ENCODE data around the gene MIA. TPM values are rescaled to one million over a fixed set of nuclear protein-coding genes. Genes with fewer than 3 reads are reported as not detected.
"Not testable (repeated sequence)": the region's sequence is repeated elsewhere in the genome, so short reads cannot be mapped to it uniquely, and the experiment has no call there.

MIA gene
- not detected for total RNA-seq

DNA sequence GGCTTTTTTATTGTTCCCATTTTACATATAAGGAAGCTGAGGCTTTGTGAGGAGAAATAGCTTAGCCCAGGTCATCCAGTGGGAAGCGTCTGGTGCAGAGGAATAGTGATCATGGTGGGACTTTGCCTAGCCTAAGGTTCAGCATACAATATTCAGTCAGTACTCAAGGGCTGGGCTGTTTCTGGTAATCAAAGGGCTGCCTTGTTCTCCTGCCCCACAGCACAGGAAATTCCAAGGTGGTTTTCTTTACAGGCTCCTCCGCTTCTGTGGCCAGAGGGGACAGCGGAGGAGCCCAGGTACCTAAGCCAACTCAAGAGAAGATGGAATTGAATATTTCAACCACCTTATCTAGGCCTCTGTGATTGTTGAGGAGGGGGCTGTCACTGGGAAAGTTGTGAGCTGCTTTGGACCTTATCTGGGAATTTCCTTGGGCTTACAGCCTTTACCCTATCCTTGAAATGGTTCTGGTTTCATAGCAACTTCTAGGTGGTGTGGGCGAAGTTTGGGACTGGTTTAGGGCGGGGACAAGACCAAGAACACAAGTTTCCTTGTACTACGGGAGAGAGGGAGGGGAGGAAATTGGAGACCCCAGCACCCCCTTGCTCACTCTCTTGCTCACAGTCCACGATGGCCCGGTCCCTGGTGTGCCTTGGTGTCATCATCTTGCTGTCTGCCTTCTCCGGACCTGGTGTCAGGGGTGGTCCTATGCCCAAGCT lies at the start of gene MIA:
Gene MIA (plus strand): TSS at position 606 of the 716 bp plus-strand sequence. CDS start 22 bp downstream, at position 628.
- DNase-seq (ENCODE audit: low spot score) (no peak), ATAC-seq (ENCODE audit: insufficient number of reproducible peaks, low FRiP score, low read depth) (no peak)
- Histone ChIP-seq H3K4me1 (ENCODE audit: control insufficient read depth in 1 of 2, low read depth in 2 of 2) (peaks cover 13 to 23% of the 10 kb centered on the region in 2 donors), H3K27me3 (replicated peaks; ENCODE audit: insufficient read depth) (no peaks in the 10 kb centered on the region), H3K36me3 (no peaks in the 10 kb centered on the region), H3K4me3 (no peak within 1 kb of the TSS), H3K27ac (no peak within 1 kb of the TSS), H3K9me3 (no peaks in the 10 kb centered on the region)
- no peak for TF ChIP-seq CTCF (IDR thresholded peaks at IDR 0.05)

DNA sequence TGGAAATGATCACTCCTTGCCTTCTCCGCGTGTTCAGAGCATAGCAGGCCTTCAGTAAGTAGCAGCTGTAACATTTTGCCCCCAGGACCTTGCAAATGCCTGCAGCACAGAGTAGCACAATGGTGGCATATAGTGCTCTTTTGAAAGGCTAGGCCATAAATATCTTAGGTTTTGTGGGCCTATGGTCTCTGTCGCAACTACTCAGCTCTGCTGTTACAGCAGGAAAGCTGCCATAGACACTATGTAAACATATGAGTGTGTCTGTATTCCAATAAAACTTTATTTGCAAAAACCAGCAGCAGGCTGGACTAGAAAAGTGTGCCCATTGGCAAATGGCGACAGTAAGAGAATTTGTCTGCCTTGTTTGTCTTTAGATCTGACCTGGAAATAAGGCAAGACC lies 49.0 kb upstream of the MIA start:
- H3K4me1 ChIP-seq (ENCODE audit: control insufficient read depth in 1 of 2, low read depth in 2 of 2): peaks cover 12 to 14% of the 10 kb centered on the region in 2 donors
- no peaks in the 10 kb centered on the region for H3K27me3 ChIP-seq (replicated peaks; ENCODE audit: insufficient read depth)
- H3K36me3 ChIP-seq: peaks cover 56% of the 10 kb centered on the region
- no peak overlapping the region for H3K4me3 ChIP-seq
- no peak for TF ChIP-seq CTCF (IDR thresholded peaks at IDR 0.05)
- DNase-seq (ENCODE audit: low spot score) (no peak), ATAC-seq (ENCODE audit: insufficient number of reproducible peaks, low FRiP score, low read depth) (no peak)
- H3K27ac ChIP-seq: no peak overlapping the region
- H3K9me3 ChIP-seq: no peaks in the 10 kb centered on the region

DNA sequence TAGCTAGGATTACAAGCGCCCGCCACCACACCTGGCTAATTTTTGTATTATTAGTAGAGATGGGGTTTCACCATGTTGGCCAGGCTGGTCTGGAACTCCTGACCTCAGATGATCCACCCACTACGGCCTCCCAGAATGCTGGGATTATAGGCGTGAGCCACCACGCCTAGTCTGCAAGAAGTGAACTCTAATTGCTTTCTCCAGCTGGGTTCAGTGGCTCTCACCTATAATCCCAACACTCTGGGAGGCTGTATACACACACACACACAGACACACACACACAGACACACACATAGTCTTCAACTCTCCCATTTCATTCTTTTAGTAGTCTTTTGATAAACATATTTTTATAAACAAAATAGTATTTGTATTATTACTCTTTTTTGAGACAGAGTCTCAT lies 45.3 kb upstream of the MIA start:
- H3K27me3 ChIP-seq (replicated peaks; ENCODE audit: insufficient read depth); H3K4me1 ChIP-seq (ENCODE audit: control insufficient read depth in 1 of 2, low read depth in 2 of 2); H3K4me3 ChIP-seq; DNase-seq (ENCODE audit: low spot score); ATAC-seq (ENCODE audit: insufficient number of reproducible peaks, low FRiP score, low read depth); H3K9me3 ChIP-seq; H3K27ac ChIP-seq: not testable (repeated sequence)
- H3K36me3 ChIP-seq: peaks cover 78% of the 10 kb centered on the region

DNA sequence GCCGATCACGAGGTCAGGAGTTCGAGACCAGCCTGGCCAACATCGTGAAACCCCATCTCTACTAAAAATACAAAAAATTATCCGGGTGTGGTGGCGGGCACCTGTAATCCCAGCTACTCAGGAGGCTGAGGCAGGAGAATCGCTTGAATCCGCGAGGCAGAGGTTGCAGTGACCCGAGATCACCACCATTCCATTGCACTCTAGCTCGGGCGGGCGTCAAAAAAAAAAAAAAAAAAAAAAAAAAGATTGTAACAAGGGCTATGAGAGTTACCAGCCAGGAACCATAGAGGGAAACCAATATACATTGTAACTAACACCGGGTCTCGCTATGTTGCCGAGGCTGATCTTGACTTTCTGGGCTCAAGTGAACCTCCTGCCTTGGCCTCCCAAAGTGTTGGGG lies 43.0 kb upstream of the MIA start:
- H3K27me3 ChIP-seq (replicated peaks; ENCODE audit: insufficient read depth); H3K27ac ChIP-seq; H3K9me3 ChIP-seq; DNase-seq (ENCODE audit: low spot score); ATAC-seq (ENCODE audit: insufficient number of reproducible peaks, low FRiP score, low read depth); H3K4me3 ChIP-seq; H3K4me1 ChIP-seq (ENCODE audit: control insufficient read depth in 1 of 2, low read depth in 2 of 2): not testable (repeated sequence)
- peaks cover 85% of the 10 kb centered on the region for H3K36me3 ChIP-seq

DNA sequence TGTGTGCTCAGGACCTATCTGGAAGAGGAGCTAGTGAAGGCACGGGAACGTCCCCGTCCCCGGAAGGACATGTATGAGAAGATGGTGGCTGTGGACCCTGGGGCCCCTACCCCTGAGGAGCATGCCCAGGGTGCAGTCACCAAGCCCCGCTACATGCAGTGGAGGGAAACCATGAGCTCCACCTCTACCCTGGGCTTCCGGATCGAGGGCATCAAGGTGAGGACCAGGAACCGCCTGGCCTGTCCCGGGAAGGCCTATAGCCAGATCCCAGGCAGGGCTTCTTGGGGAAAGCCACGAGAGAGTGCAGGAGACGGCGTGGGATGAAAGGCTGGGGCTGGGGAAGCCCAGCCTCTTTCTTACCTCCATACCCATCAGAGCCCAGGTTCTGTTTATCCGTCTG lies 42.2 kb upstream of the MIA start:
- no peak for TF ChIP-seq CTCF (IDR thresholded peaks at IDR 0.05)
- Histone ChIP-seq H3K4me3 (no peak overlapping the region), H3K36me3 (peaks cover 82% of the 10 kb centered on the region), H3K9me3 (no peaks in the 10 kb centered on the region), H3K27ac (no peak overlapping the region), H3K27me3 (replicated peaks; ENCODE audit: insufficient read depth) (no peaks in the 10 kb centered on the region), H3K4me1 (ENCODE audit: control insufficient read depth in 1 of 2, low read depth in 2 of 2) (no peaks in the 10 kb centered on the region)
- no peak for DNase-seq (ENCODE audit: low spot score)
- no peak for ATAC-seq (ENCODE audit: insufficient number of reproducible peaks, low FRiP score, low read depth)

- H3K4me1 ChIP-seq (ENCODE audit: control insufficient read depth in 1 of 2, low read depth in 2 of 2): peaks cover 0 to 6% of the 10 kb centered on the region in 2 donors
- H3K9me3 ChIP-seq: no peaks in the 10 kb centered on the region
- DNase-seq (ENCODE audit: low spot score) (no peak), ATAC-seq (ENCODE audit: insufficient number of reproducible peaks, low FRiP score, low read depth) (no peak)
- H3K4me3 ChIP-seq: no peak overlapping the region
- peaks cover 76% of the 10 kb centered on the region for H3K36me3 ChIP-seq
- no peaks in the 10 kb centered on the region for H3K27me3 ChIP-seq (replicated peaks; ENCODE audit: insufficient read depth)
- TF ChIP-seq CTCF (IDR thresholded peaks at IDR 0.05): no peak
- no peak overlapping the region for H3K27ac ChIP-seq
Observed at GRCh38 chr19:40735013-40735771, 40.1 kb upstream of the MIA start.

Data from thoracic aorta (tissue), 2 donors.